HT1080 (cell line): ENCODE results near the gene WRAP73. TPM values are rescaled to one million over a fixed set of nuclear protein-coding genes. Genes with fewer than 3 reads are reported as not detected.

Experiments
- DNase-seq: peaks from one replicate; pipeline ENCODE4 v3.0.0-alpha.2; 2015; ENCODE audit warnings: low read depth
- total RNA-seq: library from RNA; depleted of rRNA; stranded (reverse); fragments of >200 nt; shearing (Covaris generic); gene quantifications from 2 replicates; pipeline ENCODE4 v1.2.3, GENCODE V29; 2014

Gene WRAP73
- total RNA-seq, 1 experiment from 2014 or later: 64.5 TPM

DNA sequence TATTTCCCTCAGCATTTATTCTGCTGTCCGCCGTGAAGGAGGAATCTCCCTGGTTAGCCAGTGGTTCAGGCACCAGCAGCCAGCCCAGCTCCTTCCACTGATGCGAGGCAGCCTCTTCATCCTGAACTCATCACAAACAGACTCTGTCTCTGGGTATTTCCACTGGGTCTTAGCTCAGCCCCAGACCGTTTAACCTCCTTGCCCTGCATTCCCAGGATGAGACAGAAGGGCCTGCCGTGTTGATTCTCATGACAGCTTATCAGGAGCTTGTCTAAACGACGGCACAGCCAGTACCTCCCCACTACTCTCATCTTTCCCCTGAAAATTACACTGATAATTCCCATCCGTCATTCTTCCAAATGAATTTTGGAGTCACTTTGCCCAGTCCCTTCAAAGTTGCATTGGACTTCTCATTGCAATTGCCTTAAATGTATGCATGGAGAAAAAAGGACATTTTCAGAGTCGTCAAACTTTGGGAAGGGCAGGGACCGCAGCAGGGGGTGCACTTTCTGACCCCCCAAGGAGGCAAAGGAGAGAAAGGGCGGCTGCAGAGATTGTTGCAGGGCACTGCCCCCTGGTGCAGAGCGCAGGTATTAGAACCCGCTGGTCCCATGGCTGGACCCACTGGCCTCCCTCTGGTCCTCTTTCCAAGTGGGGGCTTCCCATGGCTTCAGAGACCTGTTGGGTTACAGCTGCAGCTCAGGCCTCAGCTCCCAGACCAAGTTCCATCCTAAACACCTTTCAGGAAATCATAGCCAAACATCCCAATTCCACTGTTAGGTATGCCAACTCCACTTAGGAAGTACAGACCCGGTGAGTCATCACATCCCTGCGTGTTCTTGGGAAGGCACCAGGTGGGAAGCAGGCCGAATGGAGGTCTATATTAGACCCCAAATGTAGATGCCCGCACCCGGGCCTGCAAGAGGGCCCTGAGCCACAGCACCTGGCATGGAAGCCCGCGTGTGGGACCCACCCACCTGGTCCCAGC lies 34.9 kb downstream of the WRAP73 start:
- DNase-seq: no peak

GRCh38 chr1:3612123-3612522 lies 37.8 kb downstream of the WRAP73 start:
- no peak for DNase-seq

DNA sequence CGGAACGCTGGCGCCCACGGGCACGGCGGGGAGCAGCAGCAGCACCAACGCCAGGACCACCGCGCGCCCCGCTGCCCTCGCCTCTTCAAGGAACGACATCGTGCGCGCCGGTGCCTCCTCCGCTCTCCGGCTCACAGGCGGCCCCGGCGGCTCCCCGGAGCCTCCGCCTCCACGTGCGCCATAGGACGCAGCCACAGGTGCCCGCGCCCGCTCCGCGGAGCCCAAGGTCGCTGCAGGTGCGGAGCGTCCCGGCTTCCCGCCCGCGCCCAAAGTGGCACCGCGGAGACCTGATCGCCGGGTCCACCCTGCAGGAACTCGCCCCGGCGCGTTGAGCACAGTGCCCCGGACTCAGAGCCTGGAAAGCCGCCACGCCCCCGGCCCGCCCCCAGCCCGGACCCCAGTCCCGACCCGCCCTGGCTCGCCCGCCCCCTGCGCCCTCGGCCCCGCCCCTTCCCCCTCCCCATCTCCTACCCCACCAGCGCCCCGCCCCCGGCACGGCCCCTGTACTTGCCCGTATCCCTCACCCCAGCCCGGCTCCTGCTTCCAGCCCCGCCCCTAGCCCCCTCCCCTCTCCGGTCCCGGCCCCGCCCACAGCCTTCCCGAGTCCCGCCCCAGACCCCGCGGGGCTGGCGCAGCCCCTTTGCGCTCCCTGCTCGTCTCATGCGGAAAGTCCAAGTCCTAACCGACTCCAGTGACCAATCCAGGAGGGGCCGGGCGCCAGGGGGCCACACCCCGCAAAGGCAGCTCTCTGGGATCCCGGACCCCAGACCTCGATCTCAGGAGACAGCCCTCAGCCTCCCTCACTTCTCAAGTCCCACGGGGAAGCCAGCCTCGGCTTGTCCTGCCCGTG lies 38.5 kb downstream of the WRAP73 start, which contains the start of gene MEGF6:
MEGF6 (minus strand) TSS at position 339 of the 850 bp plus-strand sequence; CDS start at position 99, 240 bp downstream.
- no peak for DNase-seq

DNA sequence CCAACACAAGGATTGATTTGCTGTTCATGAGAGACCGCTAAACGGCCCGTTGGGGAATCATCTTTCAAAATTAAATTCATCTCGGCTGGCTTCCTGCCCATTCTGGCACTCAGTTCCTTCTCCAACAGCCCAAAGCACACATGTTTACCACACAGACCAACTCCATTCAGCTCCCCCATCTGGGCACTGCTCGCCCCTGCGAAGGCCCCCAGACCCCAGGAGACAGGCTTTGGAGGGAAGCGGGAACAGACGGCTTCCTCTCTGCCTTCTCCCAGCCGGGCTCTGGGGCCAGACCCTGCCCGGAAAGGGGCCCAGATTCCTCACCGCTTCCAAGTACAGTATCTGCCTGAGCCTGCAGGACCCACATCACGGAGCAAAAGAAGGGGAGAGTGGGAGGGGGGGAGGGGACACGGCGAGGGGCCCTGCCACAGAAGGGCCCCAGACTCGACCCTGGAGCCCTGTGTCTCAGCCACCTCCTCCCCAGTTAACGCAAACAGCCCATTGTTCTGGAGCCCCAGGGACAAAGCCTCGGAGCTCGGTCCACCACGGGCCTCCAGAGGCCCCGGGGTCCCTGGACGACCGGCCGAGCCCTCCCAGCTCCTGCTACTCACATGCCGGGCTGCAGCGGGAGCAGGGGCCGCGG lies 39.3 kb downstream of the WRAP73 start:
- no peak for DNase-seq

DNA sequence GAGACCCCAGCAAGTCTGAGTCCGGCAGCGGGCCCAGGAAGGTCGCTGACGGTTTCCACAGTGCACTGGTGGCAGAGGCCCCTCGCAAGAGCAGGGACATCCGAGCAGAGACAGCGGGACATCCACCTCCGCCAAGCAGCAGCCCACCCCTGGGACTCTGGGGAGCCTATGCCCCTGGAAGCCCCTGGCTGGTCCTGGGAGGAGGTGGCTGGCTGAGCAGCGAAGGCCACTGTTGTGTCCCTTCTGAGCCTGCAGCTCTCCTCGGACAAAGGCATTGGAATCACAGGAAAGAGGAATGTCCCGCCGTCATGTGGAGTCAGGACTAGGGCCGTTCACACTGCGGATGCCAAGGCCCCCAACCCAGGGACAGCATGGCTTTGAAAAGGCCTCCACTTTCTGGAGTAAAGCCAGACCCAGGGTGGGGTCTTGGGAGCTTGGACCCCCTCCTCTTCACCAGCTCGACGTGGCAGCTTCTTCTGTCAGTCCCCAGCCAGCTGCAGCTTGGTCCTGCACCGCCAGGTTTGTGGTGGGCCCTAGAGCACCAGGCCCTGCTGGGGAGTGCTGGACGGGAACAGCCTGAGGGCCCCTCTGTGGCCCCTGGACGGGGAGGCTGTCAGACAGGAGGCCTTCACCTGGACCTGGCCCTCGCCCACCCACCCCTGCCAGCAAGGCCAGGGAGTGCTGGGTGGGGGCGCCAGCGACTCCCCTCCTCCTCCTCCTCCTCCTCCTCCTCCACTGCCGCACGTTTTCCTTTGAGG lies 40.0 kb downstream of the WRAP73 start:
- DNase-seq: no peak

- no peak for DNase-seq
These were observed 40.7 kb downstream of the WRAP73 start for GRCh38 chr1:3609016-3609768.

DNA sequence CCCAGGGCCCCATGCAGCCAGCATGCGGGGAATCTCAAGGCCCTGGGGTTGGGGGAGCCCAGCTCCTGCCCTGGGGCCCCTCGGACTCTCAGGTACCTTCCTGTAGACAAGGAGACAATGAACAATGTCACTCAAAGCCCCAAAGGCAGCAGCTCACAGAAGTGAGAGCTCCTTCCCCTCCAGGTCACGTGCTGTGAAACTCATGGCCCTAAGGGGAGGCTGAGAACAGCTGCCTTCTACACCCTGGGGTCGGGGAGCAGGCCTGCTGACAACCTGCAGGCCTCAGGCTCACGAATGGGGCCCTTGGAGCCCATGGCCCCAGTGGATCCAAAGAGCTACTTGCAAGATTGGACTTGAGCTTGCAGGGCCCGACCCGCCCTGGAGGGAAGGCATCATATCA lies 41.7 kb downstream of the WRAP73 start:
- DNase-seq: no peak

- no peak for DNase-seq
These were observed 42.2 kb downstream of the WRAP73 start for GRCh38 chr1:3607703-3608065.

GRCh38 chr1:3606779-3607702 lies 42.9 kb downstream of the WRAP73 start:
- DNase-seq: no peak

DNA sequence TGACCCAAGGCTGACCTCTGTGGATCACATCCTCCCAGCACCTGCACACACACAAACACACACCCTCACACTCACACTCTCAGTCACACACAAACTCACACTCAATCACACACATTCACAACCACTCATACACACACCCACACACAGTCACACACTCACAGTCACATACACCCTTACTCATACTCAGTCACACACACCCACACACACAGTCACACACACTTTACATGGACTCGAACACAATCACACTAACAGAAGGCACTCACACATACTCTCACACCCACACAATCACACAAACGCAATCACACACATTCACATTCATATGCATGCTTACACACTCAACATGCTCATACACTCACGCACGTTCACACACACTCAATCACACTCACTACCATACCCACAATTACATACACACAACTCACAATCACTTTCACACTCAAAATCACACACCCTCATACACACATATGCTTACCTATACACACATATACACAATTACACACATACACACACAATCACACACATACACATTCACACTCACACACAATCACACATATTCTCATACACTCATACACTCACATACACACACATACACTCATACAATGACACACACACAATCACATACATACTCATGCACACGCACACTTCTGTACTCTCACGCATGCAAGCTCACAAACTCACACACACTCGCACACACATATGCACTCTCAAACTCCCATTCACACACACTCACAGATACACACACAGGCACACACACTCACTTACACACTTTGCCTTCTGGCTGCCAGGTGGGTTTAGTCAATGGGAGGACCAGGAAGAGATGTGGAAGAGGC lies 44.7 kb downstream of the WRAP73 start:
- DNase-seq: no peak

DNA sequence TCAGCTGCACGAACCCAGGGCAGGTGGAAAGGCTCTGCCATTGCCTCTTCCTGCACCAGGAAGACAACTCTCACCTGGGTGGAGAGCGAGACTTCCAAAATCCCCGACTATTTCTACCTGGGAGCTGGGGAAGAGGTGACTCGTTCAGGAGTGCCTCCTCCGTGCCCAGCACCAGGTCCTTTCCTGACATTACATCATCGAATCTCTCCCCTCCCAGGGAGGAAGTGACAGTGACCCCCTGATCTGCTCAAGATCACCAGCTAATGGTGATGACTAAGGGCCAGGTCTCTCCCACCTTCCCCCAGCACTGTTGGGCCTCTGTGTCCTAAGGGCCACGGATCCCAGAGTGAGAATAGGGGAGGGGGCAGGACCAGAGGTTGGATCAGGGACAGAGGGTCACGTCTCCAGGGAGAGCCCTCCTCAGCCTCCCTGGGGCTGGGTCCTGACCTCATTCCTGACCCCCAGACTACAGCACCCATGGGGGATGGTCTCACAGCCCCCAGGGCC lies 45.4 kb downstream of the WRAP73 start:
- no peak for DNase-seq

DNA sequence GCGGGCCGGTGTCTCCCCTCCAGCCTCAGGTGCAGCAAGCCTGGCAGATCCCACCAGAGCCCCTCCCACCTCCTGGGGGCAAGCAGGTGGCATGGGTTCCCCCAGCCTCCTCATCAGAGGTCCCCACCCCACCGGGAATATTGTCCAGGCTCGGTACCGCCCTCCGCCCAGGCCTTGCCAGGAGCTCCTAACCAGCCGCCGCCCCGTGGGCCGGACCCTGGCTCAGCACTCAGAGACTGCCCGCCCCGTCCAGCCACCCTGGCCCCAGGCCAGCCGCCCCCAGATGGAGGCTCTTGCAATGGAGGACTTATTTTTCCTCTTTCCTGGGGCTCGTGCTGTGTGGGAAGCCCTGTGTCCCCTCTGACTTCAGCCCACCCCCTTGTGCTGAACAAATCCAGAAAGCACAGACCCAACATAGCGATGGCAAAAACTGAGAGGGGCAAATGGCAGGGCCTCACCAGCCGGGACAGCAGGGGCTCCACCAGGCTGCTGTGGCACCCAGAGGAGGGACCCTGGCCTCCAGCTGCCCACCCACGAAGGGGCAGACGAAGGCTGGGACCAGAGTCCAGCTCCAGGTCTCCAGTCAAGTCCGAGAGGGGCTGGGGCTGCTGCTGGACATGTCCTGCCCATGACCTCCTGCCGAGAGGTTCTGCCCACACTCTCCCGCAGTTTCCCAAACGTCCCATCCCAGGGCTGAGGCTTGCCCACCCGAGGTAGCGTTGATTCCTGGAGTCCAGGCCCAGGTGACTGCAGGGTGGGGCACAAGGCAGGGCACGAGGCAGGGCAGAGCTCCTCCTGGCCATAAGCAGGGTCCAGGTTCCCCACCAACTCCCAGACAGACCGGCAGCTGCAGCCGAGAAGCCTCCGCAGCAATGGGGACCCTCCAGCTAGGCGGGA lies 46.1 kb downstream of the WRAP73 start:
- DNase-seq: no peak

GRCh38 chr1:3603156-3603555 lies 46.7 kb downstream of the WRAP73 start:
- no peak for DNase-seq

GRCh38 chr1:3602375-3602774 lies 47.5 kb downstream of the WRAP73 start:
- no peak for DNase-seq

- DNase-seq: no peak
These were observed 48.2 kb downstream of the WRAP73 start for GRCh38 chr1:3601743-3602142.

GRCh38 chr1:3600354-3600753 lies 49.5 kb downstream of the WRAP73 start:
- no peak for DNase-seq

- no peak for DNase-seq
These were observed 50.1 kb downstream of the WRAP73 start for GRCh38 chr1:3599816-3600215.
